Measurements from ENCODE around the gene STEEP1.
A peak's percentile ranks its signal among the peaks of the same experiment; 100 is the strongest.

Gene STEEP1

DNA sequence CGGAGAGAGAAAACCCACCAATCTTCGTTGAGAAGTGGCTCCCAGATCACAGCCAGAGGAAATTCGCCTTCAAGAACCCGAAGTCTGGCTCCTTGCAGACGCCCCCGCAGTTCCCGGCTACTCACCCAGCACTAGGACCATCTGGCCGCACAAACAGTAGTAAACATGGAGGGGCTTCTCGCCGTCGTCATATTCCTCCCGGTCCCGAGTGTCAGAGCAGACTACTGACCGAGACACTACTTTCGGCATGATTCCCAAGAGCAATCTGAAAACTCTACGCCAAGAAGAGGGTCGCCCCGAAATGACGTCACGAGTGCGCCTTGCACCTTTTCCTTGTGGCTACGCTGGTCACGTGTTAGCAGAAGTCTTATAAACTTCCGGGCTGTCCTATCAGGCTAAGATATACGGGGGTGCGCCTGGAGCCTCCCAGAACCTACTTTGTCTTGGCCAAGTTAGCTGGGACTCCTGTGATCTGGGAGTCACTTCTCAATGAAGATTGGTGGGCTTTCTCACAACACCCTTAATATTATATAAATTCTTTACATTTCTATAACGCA, at the start of gene STEEP1:
STEEP1 (minus strand) TSS at position 303 of the 557 bp plus-strand sequence; CDS start at position 249, 54 bp downstream.
- peak; percentile 90 for DNase-seq

DNA sequence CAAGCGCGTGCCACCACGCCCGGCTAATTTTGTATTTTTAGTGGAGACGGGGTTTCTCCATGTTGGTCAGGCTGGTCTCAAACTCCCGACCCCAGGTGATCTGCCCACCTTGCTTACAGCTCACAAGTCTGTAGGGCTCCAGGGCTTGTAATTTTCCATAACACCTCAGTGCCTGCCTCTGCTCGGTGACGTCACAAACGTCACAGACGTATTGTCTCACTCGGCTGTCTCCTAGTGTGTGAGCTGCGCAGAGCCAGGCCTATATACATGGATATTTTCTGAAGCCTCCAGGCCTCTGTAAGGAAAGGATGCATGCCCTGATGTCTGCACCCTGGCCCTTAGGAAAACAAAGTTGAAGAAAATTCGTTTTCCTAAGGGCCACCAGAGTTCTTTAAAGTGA, 49.6 kb upstream of the STEEP1 start:
- no peak for DNase-seq

DNA sequence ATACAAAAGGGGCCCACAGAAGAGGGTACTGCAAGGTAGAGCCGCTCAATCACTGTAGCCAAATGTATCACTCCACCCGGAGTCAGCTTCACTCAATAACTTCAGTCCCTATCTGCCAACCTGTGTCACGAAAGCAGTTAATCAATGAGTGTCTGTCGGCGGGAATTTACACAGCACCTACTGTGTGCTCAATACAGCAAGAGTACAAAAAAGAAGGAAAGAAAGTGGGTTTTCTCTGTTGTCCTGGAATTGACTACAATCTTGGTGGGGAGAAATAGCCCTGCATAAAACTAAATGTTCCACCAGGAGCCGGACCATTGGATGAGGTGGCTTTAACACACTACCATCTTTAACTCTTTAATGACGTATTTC, 41.8 kb upstream of the STEEP1 start:
- DNase-seq = no peak

DNA sequence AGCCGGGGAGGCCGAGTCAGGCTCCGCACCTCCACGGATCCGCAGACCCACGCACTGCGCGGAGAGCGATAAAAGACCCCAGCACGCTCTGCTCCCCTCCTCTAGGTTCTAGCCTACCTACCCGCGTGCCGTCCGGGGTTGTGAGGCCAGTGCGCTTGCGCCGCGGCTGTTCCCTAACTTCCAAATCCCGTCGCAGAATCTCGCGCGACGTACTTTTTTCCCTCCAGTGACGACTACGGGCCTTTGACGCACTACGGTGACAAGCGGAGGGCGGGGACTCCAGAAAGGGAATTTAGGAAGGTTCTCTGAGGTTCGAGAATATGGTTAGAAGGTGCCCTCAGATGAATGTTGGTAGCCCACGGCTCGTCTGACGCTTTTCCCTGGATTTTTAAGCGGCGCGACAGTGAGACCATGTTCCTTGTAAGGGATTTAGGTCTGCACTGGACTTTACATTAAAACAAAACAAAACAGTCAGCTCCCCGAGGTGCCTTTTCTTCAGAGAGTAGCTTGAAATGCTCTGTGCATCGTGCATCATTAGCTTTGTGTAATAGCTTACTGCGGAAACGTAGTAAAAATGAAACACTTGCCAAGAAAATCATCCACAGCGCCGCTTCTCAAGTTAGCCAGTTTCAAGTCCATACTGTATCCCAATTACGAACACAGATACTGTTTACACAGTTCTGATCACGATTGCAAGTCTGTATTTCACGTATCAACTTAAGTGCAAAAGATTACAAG, 41.2 kb upstream of the STEEP1 start, which contains the start of gene NKRF:
NKRF (minus strand) TSS at position 145 of the 738 bp plus-strand sequence.
- peak; percentile 85 for DNase-seq

DNA sequence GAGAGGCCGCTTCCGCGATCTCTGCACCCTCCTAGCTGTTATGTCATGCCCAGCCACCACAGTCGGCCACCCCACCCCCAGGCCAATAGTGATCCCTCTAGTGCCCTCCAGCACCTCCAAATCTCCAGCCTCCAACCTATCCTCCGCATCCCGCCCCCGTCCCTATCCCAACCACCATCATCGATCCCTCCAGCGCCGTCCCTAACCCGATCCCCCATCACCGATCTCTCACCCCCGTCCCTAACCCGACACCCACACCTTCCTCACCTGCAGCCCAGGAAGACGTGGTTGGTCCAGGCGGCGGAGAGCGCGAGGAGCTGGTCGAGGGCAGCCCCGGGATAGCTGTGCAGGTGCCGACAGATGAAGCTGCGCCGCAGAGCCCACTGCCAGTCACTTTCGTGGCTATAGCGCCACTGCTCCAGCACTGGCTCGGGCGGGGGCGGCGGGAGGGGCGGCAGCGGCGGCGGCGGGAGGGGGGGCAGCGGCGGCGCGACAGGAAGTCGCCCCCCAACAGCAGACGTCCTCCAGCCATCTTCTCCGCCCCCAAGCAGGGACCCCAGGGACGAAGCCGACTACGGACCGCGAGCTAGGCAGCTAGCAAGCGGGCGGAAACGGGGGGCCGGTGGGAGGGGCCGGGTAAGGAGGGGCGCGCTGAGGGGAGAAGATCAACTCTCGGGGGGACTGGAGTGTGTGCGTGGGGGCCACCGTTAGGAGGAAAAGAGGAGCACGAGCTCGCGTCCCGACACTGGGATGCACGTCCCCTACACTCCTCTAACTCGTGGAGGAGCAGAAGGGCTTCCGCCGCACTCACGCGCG, 40.5 kb upstream of the STEEP1 start:
- DNase-seq = no peak

DNA sequence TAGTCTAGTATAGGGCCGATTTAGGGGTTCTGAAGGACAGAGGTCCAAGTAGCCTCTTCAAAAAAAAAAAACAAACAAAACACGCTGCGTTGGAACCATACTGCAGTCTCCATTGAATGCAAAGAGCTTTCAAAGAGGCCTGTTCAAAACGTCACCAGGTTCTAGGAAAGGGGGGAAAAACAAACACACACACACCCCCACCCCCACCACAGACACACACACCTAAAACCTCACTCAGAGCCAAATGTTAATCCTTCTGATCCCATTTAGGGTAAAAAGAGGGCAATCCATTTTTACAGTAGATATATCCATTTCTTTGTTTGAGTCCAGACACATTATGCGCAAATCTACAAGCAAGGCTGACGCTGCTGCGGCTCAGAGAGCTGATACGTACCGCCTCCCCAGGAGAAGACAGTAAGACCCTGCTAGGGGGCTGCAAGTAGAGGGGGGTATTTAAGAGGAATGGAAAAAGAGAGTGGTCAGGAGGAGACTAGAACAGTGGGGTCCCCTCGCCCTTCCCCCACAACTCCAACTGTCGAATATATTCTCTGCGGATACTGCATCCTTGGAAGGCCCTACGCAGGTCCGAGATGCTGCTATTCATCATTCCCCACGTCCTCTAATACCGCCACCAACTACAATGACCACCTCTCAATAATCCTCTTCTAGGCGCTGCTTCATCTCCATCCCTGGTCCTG, 39.7 kb upstream of the STEEP1 start:
- DNase-seq = no peak

DNA sequence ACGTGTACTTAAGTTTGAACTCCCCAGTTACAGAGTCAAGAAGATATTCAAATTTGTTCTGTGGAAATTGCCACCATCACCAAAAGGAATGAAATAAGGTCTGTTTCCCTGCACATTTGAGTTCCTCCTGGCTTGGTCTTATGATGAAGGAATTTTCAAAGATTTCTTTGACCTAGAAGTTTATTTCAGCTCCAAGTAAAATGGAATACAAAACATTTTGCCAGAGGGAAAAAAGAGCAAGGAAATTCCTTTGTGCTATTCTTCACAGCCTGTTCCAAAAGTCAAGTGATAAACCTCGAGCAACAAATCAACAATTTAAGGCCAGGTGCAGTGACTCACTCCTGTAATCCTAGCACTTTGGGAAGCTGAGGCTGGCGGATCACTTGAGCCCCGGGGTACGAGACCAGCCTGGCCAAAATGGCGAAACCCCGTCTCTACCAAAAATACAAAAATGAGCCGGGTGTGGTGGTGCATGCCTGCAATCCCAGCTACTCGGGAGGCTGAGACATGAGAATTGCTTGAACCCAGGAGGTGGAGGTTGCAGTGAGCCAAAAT, 37.6 kb upstream of the STEEP1 start:
- DNase-seq = no peak

DNA sequence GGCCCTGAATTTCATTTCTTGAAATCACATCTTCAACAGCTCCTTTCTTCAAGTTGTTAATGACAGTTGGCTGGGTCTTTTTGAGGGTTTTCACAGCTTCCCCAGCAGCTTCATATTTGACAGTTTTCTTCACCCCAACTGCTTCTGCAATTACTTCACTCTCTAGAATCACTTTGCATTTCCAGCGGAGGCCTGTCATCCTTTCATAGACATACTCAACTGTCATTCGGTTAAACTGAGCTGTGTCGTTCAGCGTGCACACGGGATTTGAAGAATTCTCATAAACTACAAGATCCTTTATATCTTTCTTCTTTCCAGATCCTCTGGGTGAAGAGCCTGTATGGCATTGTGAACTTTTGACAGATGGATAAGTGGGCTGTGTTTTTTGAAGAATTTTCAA, 24.6 kb upstream of the STEEP1 start:
- no peak for DNase-seq

DNA sequence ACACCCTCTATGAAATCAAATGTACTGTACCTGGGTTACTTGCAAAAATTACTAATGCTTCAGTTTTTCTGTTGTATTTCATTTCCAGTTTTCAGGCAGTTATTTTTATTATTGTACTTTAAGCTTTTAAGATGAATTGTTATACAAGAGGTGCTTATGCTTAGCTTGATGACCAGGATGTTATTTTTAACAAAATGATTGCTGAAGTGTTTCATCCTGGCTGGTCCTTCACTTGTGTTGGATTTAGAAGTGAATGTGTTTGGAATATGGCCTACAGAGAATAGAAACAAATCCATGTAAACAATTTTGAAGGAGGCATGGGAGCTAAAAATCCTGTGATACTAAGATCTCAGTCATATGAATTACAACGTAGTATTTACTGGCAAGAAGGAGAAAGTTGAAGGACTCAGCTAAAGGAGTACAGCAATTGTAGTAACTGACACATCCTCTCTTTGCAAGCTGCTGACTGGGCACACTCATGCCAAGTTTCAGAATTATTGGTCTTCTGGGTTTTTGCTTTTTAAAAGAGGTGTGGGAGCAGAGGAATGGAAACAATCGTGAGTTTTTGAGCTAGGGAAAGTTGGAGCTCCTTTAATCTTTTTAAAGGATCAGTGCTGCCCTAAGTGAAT, 18.3 kb upstream of the STEEP1 start:
- no peak for DNase-seq

DNA sequence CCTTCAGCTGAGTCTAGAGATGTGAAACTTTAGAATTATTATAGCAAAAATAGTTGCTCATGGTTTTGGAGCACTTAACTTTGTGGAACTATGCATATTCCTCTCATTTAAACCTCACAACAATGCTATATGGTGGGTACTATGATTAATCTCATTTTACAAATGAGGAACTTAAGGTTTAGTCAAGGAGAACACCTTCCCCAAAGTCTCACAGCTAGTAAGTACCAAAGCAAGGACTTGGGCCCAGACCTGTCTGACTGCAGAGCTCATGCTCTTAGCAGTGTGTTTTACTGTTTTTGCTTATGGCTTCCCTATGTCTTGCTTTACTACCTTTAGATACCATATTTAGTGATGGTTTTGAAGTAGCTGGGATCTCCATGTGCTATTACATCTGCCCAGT, 14.2 kb upstream of the STEEP1 start:
- DNase-seq = no peak

DNA sequence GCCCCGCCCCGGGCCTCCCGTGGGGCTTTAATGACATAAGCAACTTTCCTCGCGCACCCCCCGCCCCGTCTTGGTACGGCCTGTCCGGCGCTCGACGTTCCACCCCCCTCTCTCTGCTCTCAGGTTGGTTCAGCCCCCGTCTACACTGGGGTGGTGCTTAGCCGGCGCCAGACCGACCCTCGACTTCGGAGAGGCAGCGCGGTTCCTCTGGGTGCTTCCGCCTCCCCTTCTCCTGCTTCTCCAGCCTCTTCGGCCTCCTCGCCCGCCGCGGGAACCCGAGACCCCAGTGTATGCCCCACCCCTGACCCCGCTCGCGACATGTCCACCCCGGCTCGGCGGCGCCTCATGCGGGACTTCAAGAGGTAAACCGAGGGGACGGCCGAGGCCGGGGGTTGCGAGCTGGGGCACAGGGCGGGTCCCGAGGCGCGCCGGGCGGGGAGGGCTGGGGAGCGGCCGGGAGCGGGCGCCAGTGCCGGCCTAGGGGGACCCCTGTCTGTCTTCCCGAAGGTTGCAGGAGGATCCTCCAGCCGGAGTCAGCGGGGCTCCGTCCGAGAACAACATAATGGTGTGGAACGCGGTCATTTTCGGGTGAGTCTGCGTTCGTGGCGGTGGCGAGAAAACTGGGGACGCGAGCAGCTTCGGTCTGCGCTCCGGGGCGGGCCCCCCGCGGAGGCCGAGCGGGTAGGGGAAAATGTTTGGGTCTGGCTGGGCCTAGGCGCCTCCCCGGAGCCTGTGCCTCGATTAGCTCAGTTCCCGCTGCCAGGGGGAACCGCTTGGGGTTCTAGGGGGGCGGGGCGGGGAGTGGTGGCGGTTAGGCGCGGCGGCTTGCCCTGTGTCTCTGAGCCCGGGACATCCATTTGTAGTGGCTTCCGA, 9.4 kb upstream of the STEEP1 start, which contains the start of gene UBE2A:
UBE2A (plus strand) TSS at position 170 of the 873 bp plus-strand sequence; CDS start at position 319, 149 bp downstream.
- DNase-seq = peak; percentile 74

DNA sequence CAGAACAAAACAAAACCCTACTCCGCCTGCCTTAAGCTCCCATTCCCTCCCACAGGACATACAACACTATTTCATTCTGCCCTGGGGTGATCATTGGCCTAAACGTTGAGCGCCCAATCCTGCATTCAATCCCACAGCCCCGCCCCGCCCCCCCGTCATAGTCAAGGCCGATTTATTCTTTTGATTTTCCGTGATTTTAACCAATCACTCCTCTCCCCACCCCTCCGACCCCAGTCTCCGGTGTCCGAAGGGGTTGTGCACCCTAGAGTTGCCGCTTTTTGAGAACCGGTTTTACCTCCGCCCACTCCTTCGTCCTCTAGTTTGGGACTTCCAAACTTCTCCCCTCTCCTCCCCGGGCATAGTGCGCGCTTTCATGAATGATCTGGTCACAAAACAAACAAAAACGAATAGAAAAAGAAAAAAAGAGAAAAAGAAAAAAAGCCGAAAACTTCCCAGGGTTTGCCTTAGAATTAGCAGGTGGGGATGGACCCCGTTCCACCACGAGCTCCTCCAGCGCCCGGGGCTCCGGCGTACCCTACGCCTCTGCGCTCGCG, 8.7 kb upstream of the STEEP1 start:
- no peak for DNase-seq

DNA sequence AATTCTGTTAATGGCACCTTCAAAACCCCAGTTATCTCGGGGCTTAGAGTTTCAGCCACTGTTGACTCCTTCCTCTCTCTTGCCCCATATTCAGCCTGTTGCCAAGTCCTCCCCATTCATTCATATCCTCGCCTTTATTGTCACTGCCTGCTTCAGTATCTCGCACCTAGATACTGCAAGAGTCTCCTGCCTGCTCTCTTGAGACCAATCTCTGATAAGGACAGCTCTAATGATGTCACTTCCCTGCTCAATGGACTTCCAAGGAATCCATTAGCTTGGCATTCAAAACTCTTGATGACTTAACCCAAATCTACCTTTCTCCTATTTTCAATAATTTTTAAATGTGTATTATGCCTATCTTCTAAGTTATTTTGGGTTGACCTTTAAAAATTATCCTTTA, 8.0 kb upstream of the STEEP1 start:
- no peak for DNase-seq

DNA sequence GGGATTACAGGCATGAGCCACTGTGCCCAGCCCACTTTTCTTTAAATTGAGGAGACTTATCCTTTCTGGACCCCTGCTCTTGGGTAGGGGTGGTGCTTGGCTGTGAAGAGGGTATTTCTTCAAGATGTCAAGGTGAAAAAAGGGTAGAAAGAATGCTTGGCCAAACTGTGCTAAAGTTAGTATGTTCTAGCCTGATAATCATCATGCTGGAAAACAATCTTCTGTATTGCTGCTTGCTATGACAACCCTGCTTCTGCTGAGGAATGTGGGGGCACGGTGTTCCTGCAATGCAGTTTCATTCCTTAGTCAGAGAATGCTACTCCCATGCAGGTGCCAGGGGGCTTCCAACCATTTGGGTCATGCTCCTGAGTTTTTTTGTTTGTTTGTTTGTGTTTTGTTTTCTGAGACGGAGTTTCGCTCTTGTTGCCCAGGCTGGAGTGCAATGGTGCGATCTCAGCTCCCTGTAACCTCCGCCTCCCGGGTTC, 5.2 kb upstream of the STEEP1 start:
- DNase-seq = no peak

DNA sequence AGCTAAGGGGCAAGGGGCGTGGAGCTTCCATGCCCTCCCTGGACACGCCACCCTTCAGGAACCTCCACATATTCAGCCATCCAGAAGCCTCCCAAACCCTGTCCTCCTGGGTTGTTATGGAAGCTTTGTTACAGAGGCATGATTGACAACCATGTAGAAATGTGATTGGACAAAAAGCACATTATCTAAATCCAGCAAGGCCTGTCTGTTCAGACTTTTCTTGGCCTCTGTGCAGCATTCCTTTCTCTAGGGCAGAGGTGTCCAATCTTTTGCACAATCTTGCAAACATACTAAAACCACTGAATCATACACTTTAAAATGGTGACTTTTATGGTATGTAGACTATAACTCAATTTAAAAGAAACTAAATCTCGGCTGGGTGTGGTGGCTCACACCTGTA, 12.7 kb downstream of the STEEP1 start:
- no peak for DNase-seq

DNA sequence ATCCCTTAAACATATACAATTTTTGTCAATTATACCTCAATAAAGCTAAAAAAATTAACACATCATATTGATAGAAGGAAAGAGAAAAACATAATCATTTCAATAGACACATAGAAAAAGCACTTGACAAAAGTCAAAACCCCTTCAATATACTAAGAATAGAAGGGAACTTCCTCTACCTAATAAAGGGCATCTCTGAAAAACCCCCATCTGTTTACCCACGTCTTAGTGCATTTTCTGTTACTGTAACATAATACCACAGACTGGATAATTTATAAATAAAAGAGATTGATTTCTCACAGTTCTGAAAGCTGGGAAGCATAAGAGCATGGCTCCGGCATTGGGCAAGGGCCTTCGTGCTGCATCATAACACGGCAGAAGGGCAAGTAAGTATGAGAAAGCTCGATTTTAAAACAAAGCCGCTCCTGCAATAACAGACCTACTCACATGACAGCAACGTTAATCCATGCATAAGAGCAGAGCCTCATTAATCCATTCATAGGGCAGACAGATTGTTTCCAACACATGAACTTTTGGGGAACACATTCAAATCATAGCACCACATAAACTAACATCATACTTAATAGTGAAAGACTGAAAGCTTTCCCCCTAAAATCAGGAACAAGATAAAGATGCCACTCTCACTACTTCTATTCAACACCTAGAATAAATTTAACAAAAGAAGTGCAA, 15.7 kb downstream of the STEEP1 start:
- no peak for DNase-seq

DNA sequence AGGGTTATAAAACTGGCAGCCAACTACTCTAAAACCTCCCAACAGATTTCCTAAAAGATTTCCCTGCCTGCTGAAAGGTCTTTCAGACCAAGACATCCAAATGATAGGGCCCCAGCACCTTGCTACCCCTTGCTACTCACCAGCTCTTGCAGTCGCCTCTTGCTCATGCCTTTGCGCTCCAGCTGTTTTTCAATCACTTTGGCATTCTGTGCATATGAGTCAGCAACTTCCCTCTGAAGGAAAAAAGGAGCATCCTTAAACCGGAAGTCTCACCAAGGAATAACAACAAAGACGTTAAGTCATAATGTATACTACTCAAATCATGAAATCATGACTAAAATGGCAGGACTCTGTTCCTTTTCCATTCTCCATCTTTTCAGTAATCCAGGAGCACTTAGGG, 24.0 kb downstream of the STEEP1 start:
- no peak for DNase-seq

DNA sequence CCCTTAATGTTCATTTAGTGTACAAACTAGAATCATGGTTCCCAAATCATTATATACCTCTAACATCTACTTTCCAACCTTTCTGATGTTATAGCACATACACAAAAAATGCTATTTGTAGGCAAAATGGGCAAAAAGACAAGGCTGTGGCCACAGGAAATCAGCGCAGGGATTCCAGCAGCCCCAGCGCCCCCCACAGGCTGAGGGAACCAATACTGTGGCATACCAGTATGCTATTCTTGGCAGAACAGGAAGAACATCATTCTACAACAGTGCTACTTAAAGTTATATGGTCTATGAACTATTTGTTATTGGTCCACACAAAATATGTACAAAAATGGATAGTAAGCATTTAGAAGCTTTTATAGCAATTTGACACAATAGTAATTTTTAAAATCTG, 25.3 kb downstream of the STEEP1 start:
- no peak for DNase-seq

DNA sequence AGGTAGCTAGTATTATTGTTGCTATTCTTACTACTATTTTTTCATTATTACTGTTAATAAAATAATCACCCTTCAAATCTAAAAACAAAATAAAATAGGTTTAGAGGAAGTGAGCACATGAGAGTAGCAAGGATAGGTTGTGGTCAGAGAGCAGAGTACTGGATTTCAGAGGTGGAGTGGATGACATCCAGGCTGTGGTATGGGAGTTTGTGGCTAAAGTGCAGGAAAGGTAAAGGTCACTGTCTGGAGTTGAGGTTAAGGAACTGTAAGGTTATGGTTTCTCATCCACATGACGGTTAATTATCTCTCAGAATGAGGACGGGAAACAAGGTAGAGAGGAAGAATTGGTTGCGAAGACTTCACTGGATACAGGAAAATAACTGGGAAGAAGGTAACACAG, 27.7 kb downstream of the STEEP1 start:
- DNase-seq = no peak

Data from NCI-H446 treated with DMSO at 0.1 percent for 48 hours (cell line).